Ovary (tissue), 3 donors: ENCODE measurements around the gene RDH12.

Experiments used
- CTCF ChIP-seq, 3 donors: fragments of 450-650 bp in 2 of 3; fragments of 200-600 bp in 1 of 3; IDR thresholded peaks; one replicate each; pipeline versions ENCODE4 v1.5.1 to v1.8.0; 2016 to 2022; ENCODE audit warnings: antibody characterized with exemption in 3 of 3, mild to moderate bottlenecking in 1 of 3
- EP300 ChIP-seq: sonication (generic); formaldehyde crosslinking; IDR thresholded peaks from one replicate; pipeline ENCODE4 v1.6.1; 2017; ENCODE audit warnings: antibody characterized with exemption
- POLR2A ChIP-seq: fragments of 450-650 bp; IDR thresholded peaks from one replicate; pipeline ENCODE4 v1.6.1; 2017; ENCODE audit warnings: antibody characterized with exemption, mild to moderate bottlenecking, moderate library complexity
- donor health status: DM: no; HTN: no; CAD: no.

GRCh38 chr14:67768219-67768618, 66.5 kb downstream of the RDH12 start:
- no peak for TF ChIP-seq CTCF (IDR thresholded peaks at IDR 0.05)
- no peak for TF ChIP-seq POLR2A
- TF ChIP-seq EP300, result no peak
